CD4-positive, alpha-beta T cell treated with Interleukin-10 for 1 hour (primary cell): Measurements from ENCODE around the gene PRUNE2.

ENCODE experiments used
- DNase-seq: peaks from one replicate; pipeline ENCODE4 v3.0.0-alpha.2; 2020

PRUNE2 gene

DNA sequence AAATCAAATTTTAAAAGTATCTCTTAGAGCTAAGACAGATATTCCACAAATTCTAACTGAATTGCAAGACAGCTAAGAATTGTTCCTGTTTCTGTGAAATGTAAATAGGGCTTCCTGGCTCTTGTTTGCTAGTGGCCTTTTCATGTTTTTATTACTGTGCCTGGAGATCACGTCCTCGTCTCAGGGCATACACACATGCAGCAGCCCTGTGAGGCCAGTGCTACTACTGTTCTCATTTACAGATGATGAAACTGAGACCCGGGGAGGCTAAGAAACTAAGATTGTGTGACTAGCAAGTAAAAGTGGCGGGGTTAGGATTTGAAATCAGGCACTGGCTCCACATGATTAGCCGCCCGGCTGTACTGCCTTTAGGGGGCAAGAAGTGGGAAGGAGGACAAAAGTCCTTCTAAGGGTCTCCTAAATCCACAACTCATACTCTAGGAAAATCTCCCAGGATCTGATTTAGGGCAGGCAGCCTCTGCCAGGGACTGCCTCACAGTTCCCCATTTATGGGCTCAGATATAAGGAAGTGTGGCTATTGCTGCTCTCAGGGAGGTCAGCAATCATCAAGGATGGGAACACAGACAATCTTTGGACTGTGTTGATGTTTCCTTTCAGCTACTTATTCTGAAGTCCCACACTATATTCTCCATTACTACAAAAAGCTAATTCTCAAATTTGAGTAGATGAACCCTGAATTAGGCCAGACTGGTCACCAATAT is 7.9 kb downstream of the PRUNE2 start:
- DNase-seq = no peak

GRCh38 chr9:76896035-76896434 is 9.9 kb downstream of the PRUNE2 start:
- DNase-seq = no peak

GRCh38 chr9:76895186-76895585 is 10.7 kb downstream of the PRUNE2 start:
- no peak for DNase-seq

GRCh38 chr9:76894198-76894597 is 11.7 kb downstream of the PRUNE2 start:
- DNase-seq = no peak

DNA sequence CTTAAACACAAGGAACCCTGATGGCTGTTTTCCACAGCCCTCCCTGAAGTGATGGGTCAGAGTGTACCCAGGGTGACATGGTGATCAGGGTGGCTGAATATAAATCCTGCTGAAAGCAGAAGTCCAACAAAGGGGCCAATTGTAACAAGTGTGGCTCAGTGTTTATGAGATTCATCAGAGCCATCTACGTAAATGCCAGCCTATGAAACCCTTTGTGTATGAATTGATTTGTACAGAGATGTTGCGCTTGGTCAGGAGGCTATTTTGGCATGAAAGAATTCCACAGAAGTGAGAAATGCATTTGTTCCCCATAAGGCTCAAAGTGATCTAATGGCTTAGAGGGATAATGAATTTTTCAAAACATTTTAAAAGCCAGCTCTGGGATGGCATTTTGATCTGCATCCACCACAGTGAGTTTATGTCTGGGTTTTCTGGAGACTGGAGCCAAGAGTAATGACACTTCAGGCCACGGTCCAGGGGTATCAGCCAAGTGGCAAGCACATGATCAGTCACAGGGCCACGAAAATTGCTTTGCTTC is 12.4 kb downstream of the PRUNE2 start:
- DNase-seq = no peak

DNA sequence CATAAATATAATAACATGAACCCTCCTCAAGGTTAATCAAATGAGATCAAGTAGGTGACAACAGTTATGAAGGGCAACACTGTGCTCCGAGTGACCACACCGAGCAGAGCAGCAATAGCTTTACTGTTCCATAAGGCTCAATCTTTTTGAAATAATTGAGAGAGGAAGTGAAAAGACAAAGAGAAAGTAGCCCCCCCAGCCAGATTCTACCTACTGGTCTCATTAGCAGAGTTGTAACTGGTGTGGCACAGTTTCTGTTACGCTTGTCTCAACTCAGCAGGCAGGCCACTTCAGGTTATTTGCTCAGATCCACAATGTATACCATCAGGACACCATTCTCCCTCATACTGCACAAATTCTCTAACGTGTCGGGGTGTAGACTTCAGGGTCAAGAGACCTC is 14.0 kb downstream of the PRUNE2 start:
- no peak for DNase-seq

GRCh38 chr9:76891279-76891678 is 14.6 kb downstream of the PRUNE2 start:
- no peak for DNase-seq

GRCh38 chr9:76887951-76888350 is 18.0 kb downstream of the PRUNE2 start:
- DNase-seq = no peak

DNA sequence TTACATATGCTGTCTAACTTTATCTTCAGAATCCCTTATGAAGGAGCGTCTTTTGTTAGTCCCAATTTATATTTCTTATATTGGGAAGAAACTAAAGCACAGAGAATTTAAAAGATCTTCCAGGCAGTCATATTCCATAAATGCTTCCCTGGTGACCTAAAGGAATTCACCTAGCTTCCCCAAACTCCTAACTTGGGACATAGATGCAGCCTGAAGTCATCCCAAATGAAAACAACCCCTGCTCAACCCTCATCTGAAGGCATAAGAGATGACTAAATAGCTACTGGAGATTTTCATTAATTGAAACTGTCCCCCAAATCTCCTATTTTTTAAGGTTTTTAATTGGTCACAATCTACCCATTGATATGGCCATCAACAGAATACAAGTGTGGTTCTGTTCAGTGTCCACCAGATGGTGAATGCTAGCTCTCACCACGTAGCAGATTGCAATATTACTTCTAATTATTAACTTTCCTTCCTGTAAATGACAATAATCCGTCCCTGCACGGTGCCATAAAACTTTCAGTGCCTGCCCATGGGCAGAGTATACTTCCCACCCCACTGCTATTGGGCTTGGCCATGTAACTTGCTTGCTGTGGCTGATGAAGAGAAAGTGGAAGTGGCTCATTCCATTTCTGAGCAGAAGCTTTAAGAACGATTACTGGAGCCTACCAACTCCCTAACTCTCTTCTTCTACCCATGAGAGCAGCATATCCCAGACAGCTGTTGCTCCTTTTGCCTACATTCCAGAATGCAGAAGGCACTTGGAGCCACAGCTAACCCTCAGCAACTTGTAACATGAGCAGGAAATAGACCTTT is 18.7 kb downstream of the PRUNE2 start:
- DNase-seq = no peak

GRCh38 chr9:76886318-76886717 is 19.6 kb downstream of the PRUNE2 start:
- DNase-seq = no peak

- no peak for DNase-seq
These were observed 21.1 kb downstream of the PRUNE2 start for GRCh38 chr9:76884823-76885222.

DNA sequence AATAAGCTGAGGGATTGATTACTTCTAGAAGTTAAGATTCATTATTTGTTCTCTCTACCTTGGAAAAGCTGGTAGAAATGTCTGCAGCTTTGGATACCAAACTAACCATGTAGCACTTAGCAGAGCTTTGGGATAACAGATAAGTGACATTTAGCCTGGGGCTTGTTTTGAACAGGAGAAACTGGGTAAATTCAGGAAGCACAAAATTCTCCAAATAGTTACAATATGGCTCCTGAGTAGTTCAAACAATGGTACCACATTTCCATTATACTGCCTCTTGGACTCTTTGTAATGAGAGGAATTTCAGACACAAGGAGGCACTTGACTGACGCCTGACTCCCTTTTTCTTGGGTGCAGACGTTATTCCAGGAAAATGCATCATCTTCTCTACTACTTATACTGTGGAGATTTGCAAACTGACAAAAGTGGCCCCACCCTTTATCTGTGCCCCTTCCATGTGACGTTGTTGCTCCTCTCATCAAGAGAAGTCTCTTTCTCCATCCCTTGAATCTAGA is 22.5 kb downstream of the PRUNE2 start:
- DNase-seq = no peak

- DNase-seq = no peak
These were observed 23.2 kb downstream of the PRUNE2 start for GRCh38 chr9:76882686-76883085.

DNA sequence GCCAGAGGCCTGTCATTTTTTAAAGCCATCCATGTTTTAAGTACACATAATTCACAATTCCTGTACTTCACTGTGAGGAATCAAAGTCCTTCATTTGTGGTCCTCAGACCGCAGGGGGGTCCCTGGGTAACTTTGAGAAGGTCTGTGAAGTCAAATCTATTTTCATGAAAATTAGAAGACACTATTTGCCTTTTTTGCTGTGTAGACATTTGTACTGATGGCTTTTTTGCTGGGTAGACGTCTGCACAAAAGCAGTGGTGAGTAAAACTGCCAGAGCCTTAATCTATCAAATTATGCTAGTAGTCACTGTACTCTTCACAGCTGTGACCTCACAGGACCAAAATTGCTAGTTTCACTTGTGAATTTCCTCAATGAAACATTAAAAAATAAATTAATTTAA is 25.7 kb downstream of the PRUNE2 start:
- no peak for DNase-seq

GRCh38 chr9:76878933-76879332 is 27.0 kb downstream of the PRUNE2 start:
- DNase-seq = no peak

DNA sequence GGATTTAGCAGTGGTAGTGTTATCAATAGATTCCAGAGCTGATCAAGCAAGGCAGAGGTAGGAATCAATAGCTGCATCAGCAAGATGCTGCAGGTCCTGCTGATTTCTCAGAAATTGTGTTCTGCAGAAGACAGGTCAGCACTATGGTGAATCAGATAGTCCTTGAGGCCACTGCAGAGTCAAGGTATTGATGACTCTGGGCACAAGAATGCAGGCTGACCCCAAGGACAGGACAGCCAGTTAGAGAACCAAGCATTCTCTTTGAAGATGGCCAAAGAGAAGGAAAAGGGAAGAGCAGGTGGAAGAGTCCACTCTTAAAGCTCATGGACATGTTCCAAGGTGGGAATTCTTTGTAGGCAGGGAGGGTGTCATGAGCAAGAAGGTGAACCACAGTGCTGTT is 28.0 kb downstream of the PRUNE2 start:
- DNase-seq = no peak

DNA sequence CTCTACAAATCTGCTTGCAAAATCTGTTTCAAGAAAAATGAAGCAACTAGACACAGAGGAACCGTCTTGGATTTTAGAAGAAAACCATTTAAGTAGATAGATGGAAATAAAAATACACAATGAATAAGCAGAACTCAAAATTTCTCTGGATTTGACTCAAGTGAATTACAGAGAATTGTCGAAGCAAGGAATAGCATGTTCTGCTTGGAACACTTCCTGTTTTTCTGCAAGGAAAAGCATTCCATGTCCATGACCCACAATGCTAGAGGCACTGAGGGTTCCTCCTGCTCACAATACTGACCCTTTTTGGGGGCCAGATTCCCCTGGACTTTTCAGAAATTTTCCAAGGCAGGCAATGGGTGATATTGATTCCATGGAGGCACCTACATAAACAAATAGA is 29.8 kb downstream of the PRUNE2 start:
- DNase-seq = no peak

GRCh38 chr9:76873821-76874220 is 32.1 kb downstream of the PRUNE2 start:
- no peak for DNase-seq

- DNase-seq = no peak
These were observed 32.7 kb downstream of the PRUNE2 start for GRCh38 chr9:76873056-76873792.

DNA sequence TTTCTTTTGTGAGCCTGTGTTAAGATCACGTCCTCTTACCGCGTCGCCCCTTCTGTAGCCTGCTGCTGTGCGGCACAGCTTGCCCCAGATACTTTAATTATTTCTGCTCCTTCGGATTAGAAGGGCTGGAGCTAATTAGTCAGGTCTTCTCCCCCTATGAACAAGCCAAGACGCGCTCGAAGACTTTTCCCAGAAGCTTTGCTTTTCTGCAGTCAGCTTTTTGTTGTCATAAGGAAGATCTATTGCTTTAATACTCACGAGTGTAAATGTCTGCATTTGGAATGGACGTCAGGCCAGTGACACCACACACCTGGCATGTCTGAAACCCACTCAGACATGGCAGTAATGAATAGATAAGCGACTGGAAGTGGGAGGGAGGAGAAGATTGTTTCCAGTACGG is 37.0 kb downstream of the PRUNE2 start:
- DNase-seq = no peak

DNA sequence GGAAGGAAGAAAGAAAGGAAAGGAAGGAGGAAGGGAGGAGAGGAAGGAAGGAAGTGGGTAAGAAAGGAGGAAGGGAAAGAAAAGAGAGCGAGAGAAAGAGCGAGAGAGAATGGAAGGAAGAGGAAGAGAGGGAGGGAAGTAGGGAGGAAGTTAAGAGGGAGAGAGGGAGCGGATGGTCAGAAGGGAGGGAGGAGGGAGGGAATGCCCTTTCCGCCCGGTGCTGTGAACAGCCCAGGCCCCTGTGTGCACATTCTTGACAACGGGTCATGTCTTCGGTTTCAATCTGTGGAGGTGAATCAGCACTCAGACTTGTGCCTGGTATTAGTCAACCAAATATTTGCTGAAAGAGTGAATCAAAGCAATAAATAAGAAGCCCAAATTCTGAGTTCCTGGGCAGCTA is 39.2 kb downstream of the PRUNE2 start:
- no peak for DNase-seq

GRCh38 chr9:76863832-76864231 is 42.1 kb downstream of the PRUNE2 start:
- DNase-seq = no peak

DNA sequence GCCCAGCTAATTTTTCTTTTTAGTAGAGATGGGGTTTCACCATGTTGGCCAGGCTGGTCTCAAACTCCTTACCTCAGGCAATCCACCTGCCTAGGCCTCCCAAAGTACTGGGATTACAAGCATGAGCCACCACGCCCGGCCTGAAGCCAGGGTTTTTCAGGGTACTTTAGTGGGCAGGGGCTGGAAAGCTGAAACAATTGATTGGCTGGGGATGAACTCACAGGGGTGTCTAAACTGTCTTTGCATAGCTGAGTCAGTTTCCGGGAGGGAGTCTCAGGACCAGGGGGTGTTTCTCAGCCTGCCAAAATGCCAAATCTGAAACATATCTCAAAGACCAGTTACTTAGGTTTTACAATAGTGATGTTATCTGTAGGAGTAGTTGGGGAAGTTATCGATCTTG is 46.1 kb downstream of the PRUNE2 start:
- no peak for DNase-seq
